Activated CD4-positive, alpha-beta T cell treated with anti-CD3 and anti-CD28 coated beads, Interleukin-2, Interleukin-4, amounts not matched to agents 100 ng/mL and 50 ng/mL, durations not matched to agents 16 hours and 8 hours (primary cell): ENCODE results near the gene WWOX.
A peak's percentile ranks its signal among the peaks of the same experiment; 100 is the strongest.
"Not testable (repeated sequence)": the region's sequence is repeated elsewhere in the genome, so short reads cannot be mapped to it uniquely, and the experiment has no call there.

Source experiments
- DNase-seq: peaks from one replicate; pipeline ENCODE4 v3.0.0-alpha.2; 2020; ENCODE audit warnings: low spot score

WWOX gene

DNA sequence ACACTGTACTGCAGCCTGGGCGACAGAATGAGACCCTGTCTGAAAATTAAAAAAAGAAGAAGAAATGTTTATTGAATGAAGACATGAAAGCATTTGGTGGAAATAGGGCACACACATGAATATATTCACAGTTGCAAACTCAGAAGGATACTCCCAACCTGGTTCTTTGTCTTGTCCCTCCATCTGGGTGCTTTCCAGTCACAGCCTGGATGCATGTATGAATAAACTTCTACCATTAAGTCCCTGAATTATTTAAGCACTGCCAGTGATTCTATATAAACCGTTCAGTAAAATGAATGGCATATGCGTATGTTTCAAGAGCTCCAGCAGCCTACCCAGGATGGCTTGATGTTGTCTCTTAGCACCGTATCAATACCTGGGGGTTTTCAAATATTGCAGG is 591.1 kb downstream of the WWOX start:
- DNase-seq, result no peak

DNA sequence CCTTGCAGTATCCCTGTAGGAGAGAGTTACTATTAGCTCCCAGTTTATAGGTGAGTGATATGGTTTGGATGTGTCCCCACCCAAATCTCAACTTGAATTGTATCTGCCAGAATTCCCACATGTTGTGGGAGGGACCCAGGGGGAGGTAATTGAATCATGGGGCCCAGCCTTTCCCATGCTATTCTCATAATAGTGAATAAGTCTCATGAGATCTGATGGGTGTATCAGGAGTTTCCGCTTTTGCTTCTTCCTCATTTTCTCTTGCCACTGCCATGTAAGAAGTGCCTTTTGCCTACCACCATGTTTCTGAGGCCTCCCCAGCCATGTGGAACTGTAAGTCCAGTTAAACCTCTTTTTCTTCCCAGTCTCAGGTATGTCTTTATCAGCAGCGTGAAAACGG is 592.3 kb downstream of the WWOX start:
- DNase-seq, result not testable (repeated sequence)

DNA sequence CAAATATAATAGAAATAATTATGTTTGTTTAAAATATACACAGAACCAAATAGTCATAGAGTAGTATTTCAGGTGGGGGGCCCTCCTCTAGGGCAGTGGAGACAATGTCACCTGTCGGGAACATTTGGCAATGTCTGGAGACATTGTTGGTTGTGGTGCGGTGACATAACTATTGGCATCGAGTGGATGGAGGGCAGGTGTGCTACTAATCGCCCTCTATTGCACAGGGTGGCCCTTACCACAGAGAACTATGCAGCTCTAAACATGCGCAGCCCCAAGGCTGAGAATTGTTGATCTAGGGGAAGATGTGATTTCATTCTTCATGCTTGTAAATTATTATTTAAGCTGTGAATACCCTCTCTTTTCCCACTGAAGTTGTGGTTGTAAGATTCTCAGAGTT is 594.0 kb downstream of the WWOX start:
- no peak for DNase-seq

GRCh38 chr16:78694414-78694813 is 595.0 kb downstream of the WWOX start:
- no peak for DNase-seq

- no peak for DNase-seq
These were observed 595.9 kb downstream of the WWOX start for GRCh38 chr16:78695391-78695790.

DNA sequence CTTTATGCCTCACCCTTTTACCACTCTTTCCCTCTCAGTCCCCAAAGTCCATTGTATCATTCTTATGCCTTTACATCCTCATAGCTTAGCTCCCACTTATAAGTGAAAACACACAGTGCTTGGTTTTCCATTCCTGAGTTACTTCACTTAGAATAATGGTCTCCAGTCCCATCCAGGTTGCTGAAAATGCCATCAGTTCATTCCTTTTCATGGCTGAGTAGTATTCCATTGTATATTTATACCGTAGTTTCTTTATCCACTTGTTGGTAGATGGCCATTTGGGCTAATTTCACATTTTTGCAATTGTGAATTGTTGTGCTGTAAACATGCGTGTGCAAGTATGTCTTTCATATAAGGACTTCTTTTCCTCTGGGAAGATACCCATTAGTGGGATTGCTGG is 597.3 kb downstream of the WWOX start:
- DNase-seq, result no peak

DNA sequence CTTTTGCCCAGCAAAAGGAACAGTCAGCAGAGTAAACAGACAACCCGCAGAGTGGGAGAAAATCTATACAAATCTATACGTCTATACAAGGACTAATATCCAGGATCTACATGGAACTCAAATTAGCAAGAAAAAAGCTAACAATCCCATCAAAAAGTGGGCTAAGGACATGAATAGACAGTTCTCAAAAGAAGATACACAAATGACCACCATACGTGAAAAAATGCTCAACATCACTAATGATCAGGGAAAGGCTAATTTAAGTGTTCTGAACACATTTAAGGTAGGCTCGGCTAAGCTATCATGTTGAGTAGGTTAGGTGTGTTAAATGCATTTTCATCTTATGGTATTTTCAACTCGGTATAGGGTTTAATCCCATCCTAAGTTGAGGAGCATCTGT is 598.0 kb downstream of the WWOX start:
- DNase-seq, result no peak

DNA sequence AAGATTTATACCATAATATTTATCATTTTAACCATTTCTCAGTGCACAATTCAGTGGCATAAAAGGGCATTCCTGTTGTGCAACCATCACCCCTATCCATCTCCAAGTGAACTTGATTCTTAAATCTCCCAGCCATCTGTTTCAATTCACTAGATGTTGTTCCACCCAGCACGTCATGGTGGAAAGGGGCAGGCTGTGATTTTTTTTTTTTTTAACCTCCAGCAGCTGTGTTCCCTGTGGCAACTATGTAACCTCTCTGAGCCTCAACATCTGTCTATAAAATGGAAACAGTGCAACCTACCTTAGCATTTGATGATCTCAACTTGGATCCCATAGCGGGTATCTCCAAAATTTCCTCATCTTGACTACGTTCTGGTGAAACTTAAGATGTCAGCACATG is 604.5 kb downstream of the WWOX start:
- no peak for DNase-seq

GRCh38 chr16:78704416-78704815 is 605.0 kb downstream of the WWOX start:
- no peak for DNase-seq

GRCh38 chr16:78705694-78706093 is 606.2 kb downstream of the WWOX start:
- DNase-seq, result peak; percentile 66

DNA sequence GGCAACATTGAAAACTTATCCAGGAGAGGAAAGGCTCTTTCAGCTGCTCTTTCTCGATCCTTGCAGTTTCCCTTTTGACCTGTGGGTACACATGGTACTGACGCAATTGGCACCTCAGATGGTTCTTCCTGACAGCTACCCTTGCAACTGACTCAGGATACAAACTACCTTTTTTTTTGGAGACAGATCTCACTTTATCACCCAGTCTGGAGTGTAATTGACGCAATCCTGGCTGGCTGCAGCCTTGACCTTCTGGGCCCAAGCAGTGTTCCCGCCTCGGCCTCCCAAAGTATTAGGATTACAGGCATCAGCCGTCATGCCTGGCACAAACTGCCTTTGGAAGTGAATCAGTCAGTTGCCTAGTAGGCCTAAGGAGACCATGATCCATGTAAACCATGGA is 607.2 kb downstream of the WWOX start:
- no peak for DNase-seq

DNA sequence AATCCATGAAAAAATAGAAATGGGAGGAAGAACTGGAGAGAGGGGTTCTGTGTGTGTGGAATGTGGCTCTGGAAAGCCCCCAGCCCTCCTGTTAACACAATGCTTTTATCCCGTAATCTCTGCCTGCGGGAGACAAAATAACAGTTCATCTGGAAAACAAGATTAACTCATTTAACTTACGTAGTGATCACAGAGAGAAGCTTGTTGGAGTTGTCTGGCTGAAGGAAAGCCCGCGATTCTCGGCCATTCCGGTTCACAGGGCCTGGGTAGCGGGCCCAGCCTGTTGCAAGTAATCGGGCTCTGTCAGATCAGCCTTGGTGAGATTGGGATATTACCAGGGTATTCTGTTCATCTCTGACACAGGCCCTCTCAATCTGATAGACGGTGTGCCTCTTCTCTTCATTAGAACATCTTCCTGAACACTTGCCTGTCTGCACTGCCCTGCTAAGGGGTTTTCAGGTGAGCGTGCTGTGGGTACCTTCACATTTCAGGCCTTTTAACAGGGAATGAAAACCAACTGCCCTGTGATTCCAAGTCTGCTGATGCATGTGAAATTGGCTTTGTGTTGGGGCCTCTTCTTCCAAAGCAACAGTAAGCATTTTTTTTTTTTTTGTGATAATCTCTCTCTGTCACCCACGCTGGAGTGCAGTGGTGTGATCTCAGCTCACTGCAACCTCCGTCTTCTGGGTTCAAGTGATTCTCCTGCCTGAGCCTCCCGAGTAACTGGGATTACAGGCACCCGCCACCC is 609.9 kb downstream of the WWOX start:
- no peak for DNase-seq

- DNase-seq, result no peak
These were observed 615.7 kb downstream of the WWOX start for GRCh38 chr16:78715106-78715505.

- no peak for DNase-seq
These were observed 616.2 kb downstream of the WWOX start for GRCh38 chr16:78715673-78716072.

DNA sequence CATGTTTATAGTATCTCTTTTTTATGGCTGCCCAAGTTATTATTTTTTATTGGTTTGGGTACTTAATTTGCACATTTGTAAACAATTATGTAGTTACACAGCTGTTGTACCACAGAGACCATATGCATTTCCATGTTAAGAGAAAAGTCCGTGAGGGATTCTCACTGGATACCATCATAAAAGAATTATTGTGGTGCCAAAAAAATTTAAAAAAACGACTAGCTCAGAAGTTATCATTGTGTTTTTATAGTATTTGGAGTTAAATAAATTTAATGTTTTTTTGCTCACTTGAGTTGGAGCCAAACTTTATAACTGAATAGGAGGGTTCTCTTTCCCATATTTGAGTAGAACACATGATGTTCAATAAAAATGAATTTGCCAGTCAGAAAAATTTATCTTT is 618.7 kb downstream of the WWOX start:
- DNase-seq, result no peak

DNA sequence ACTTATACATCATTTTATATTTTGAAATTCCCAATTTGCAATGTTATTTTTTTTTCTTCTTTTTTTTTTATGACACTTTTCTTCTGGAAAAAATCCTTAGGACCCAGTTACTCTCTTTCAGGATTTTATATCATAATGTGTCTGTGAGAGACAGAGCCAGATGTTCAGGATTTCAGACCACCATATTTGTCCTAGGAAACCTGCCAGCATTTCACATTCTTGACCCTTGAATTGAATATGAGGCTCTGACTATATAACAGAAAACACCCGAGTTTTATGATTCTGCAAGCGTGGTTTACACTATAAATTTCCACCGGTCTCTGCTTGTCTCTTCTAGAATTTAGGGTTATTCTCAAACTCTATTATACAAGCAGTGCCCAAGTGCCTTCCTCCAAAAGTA is 621.0 kb downstream of the WWOX start:
- DNase-seq, result no peak

DNA sequence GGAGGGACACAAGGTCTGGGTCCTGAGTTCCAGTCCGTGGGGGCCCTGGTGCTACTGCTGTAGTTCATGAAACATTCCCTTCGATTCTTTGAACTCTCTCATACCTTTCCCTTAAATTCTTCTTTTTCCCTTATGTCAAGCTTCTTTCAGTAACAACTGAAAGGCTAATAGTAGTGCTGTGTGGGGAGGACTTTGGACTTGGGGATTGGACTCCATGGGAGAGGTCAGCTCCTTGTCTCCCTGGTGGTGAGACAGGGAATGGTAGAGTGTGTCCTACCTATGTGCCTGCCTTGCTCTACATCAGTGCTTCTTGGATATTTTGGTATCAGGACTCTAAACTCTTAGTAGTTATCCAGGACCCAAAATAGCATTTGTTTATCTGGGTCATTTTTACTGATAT is 628.1 kb downstream of the WWOX start:
- DNase-seq, result no peak

DNA sequence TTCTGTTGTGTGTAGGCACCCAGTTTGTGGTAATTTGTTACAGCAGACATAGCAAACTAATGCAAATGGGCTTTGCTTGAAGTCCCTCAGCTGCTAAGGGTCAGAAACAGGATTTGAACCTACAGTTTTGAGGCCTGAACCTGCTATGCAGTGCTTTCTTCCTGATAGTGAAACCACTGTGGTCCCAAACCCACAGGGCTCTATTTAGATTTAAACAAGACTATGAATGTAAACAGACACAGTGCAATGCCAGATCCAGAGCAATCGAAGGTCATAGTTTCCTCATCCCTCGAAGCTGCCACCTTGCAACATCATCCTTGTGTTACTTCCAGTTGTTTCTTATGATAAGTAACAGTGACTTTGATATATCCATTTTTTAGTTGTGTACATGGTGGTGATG is 630.2 kb downstream of the WWOX start:
- DNase-seq, result no peak

DNA sequence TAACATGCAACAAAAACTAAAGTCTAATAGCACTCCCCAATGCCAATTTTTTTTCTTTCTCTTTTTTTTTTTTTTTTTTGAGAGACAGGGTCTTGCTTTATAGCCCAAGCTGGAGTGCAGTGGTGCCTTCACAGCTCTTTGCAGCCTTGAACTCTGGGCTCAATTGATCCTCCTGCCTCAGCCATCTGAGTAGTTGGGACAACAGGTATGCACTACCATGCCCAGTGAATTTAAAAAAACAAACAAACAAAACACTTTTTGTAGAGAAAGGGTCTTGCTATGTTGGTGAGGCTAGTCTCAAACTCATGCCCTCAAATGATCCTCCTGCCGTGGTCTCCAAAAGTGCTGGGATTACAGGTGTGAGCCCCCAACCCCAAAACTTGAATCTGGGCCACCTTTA is 632.3 kb downstream of the WWOX start:
- DNase-seq, result no peak

DNA sequence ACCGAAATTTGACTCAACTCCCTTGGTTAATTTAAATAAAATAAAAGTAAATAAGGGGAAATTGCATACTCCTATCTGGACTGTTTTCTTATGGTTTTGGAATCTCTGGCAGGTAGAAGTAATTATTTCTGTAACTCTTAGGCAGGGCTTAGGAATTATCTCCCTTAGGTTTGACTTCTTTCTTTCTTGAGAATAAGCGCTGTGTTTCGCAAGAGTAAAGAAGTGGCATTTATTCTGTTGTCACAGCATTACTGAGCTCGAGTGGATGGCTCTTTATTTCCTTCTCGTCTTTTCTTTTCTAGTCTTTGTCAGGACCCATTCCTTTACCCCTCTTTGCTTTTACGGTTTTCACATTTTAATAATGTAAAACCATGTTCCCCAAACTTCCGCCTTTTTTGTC is 633.2 kb downstream of the WWOX start:
- DNase-seq, result no peak

DNA sequence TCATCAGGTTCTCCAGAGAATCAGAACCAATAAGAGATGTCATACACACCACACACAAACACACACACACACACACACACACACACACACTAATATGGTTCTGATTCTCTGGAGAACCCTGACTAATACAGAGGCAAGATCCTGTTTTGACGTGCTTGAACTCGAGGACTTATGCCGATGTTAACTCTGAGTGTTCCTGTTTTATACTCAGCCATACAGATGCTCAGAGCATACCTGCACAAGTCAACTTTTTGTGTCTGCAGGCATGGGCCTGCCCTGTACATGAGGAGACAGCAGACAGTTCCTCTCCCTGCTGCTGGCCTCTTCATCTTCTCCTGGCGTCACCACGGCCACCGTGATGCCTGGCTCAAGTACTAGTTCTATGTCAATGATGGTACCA is 635.9 kb downstream of the WWOX start:
- DNase-seq, result no peak

- DNase-seq, result no peak
These were observed 638.2 kb downstream of the WWOX start for GRCh38 chr16:78737630-78738029.

GRCh38 chr16:78738557-78738956 is 639.1 kb downstream of the WWOX start:
- no peak for DNase-seq

- no peak for DNase-seq
These were observed 640.8 kb downstream of the WWOX start for GRCh38 chr16:78740269-78740668.
